ENCODE results near the gene CASK. TPM values are rescaled to one million over a fixed set of nuclear protein-coding genes. Genes with fewer than 3 reads are reported as not detected.

Gene CASK
- total and polyA plus RNA-seq, 2 of the 13 experiments (the other 11 are each of a cell fraction or from before 2014, with no cell fraction given), result 14.5 to 16.0 TPM

- no peak for FAIRE-seq
- no peak overlapping the region for H3K27ac ChIP-seq (ENCODE audit: extremely low read length, insufficient read depth, low read length)
These were observed 335.1 kb downstream of the CASK start for GRCh38 chrX:41588271-41588670.

More at GRCh38 chrX:41588271-41588670, 335.1 kb downstream of the CASK start:
- DNase-seq (ENCODE audit: low spot score), result no peak
- Histone ChIP-seq H3K4me1 (ENCODE audit: insufficient read depth, low read length) (0 out of 2 replicates have a peak, but pooled peaks cover 7% of the 10 kb centered on the region), H4K20me1 (ENCODE audit: insufficient read depth, low read length) (no peaks in the 10 kb centered on the region), H3K4me2 (ENCODE audit: low read depth, low read length) (no peak overlapping the region), H2AFZ (ENCODE audit: low read length) (no peak overlapping the region), H3K36me3 (replicated peaks in 1 of 2; ENCODE audit: control insufficient read depth in 1 of 2, insufficient read depth in 2 of 2, low read length in 2 of 2) (no peaks in the 10 kb centered on the region), H3K9ac (ENCODE audit: insufficient read depth, low read depth, low read length) (no peak overlapping the region), H3K9me3 (ENCODE audit: low read length) (no peaks in the 10 kb centered on the region), H3K4me3 (replicated peaks in 1 of 3; ENCODE audit: insufficient read depth in 1 of 3, low read depth in 2 of 3, low read length in 3 of 3) (no peak overlapping the region), H3K79me2 (ENCODE audit: insufficient read depth, low read length) (no peaks in the 10 kb centered on the region), H3K27me3 (ENCODE audit: control insufficient read depth in 1 of 2, insufficient read depth in 2 of 2, low read length in 2 of 2) (no peaks in the 10 kb centered on the region)
- BruUV-seq (replicated peaks), result no TSS peak
- no peak for TF ChIP-seq ISX (CRISPR knock-in tag; conservative IDR thresholded peaks at IDR 0.05)
- TF ChIP-seq TOE1 (CRISPR knock-in tag; IDR thresholded peaks at IDR 0.05), result no peak
- no peak for TF ChIP-seq NCOA5 (CRISPR knock-in tag; IDR thresholded peaks at IDR 0.05)
- TF ChIP-seq UBTF (CRISPR knock-in tag; IDR thresholded peaks at IDR 0.05), result no peak
- no peak for TF ChIP-seq SUZ12 (IDR thresholded peaks at IDR 0.05; ENCODE audit: low read depth, low read length)
- no peak for TF ChIP-seq ZNF660 (CRISPR knock-in tag; IDR thresholded peaks at IDR 0.05; ENCODE audit: borderline replicate concordance, low read depth)
- TF ChIP-seq ZNF446 (CRISPR knock-in tag; IDR thresholded peaks at IDR 0.05), result no peak
- no peak for TF ChIP-seq ZC3H4 (CRISPR knock-in tag; IDR thresholded peaks at IDR 0.05; ENCODE audit: borderline replicate concordance)
- TF ChIP-seq GRHL1 (CRISPR knock-in tag; conservative IDR thresholded peaks at IDR 0.05), result no peak
- TF ChIP-seq RFX5 (IDR thresholded peaks at IDR 0.05; ENCODE audit: low read depth, low read length), result no peak
- TF ChIP-seq JDP2 (CRISPR knock-in tag; IDR thresholded peaks at IDR 0.05; ENCODE audit: borderline replicate concordance), result no peak
- intact Hi-C loops (cut with micrococcal nuclease; ENCODE audit: unreplicated experiment) (no loop called here), in situ Hi-C loops (cut with HindIII; ENCODE audit: extremely low pct_ligation_motif_present, low pct_unique_long_range_greater_than_20kb) (no loop called here)
- no peak for ATAC-seq
- 100% methylated on average over 4 of the region's 4 CpGs for WGBS (ENCODE audit: low lambda C conversion rate)
- ChIA-PET CTCF (ENCODE audit: low intra/inter-chr PET ratio, low total read pairs) (no interaction called here), POLR2A (no interaction called here)

All from HepG2 (cell line).